Measurements from ENCODE around the gene CCDC3. TPM values are rescaled to one million over a fixed set of nuclear protein-coding genes. Genes with fewer than 3 reads are reported as not detected.

The CCDC3 gene
- total and polyA plus RNA-seq, 2 of the 4 experiments (the other 2 are of a cell fraction): 0.29 to 0.36 TPM

DNA sequence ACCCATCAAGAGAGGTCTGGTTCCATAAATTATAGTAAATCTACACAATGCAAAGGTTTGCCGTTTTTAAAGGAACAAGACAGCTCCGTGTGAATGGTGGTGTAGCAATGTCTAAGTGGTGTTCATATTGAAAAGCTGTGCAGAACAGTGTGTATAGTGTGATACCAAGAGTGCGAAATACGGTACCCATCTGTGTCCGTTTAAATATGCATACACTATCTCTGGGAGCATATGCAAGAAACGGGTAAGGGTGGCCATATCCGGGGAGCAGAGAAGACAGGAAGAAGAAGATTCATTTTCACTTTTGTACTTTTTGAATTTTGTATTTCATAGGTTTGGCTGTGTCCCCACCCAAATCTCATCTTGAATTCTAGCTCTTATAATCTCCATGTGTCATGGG lies 102.0 kb downstream of the CCDC3 start:
- H2BK5ac ChIP-seq (ENCODE audit: low read depth, low read length, poor library complexity, severe bottlenecking): no peak overlapping the region
- no peaks in the 10 kb centered on the region for H3K79me1 ChIP-seq (ENCODE audit: low read depth in 1 of 2, low read length in 2 of 2)
- POLR2A ChIA-PET (ENCODE audit: unreplicated experiment): no interaction called here
- dilution Hi-C loops (cut with HindIII; ENCODE audit: low sequenced_read_pairs, unreplicated experiment) (no loop called here), intact Hi-C loops (cut with micrococcal nuclease) (no loop called here), in situ Hi-C loops (cut with MboI; ENCODE audit: low sequenced_read_pairs) (no loop called here)
- H3K56ac ChIP-seq (ENCODE audit: extremely low read depth, insufficient read depth, low read length): no peak overlapping the region
- no peak overlapping the region for H2AFZ ChIP-seq (replicated peaks; ENCODE audit: low read length, poor library complexity)
- H4K20me1 ChIP-seq (ENCODE audit: insufficient read depth, low read length): no peaks in the 10 kb centered on the region
- no peak overlapping the region for H2BK20ac ChIP-seq (ENCODE audit: low read depth, low read length)
- no peak overlapping the region for H3K23ac ChIP-seq (ENCODE audit: low read depth, low read length)
- BruUV-seq (replicated peaks): no TSS peak
- H2AK5ac ChIP-seq (ENCODE audit: low read depth, low read length): no peak overlapping the region
- H2BK15ac ChIP-seq (ENCODE audit: low read depth, low read length): no peak overlapping the region
- no peak for DNase-seq
- no peaks in the 10 kb centered on the region for H3K36me3 ChIP-seq (ENCODE audit: control insufficient read depth, insufficient read depth, low read length)
- H3K18ac ChIP-seq (ENCODE audit: low read depth, low read length): no peak overlapping the region
- H3K27ac ChIP-seq (ENCODE audit: insufficient read depth, low read length): no peak overlapping the region
- no peak overlapping the region for H3K9ac ChIP-seq (ENCODE audit: low read depth, low read length)
- CTCF ChIA-PET: interaction anchor here (1.2 kb wide), 1 partner anchor 13 kb away, joined by 3 read pairs; no protein-coding TSS in a partner anchor
- H2AK9ac ChIP-seq (replicated peaks; ENCODE audit: low read depth, low read length, poor library complexity): no peak overlapping the region
- peaks cover 7% of the 10 kb centered on the region; the same call in 1 of the 2 replicates for H3K27me3 ChIP-seq (ENCODE audit: control insufficient read depth, insufficient read depth, low read length)
- no peak for ATAC-seq (ENCODE audit: low read depth)
- no peaks in the 10 kb centered on the region for H3K4me1 ChIP-seq (ENCODE audit: control insufficient read depth, insufficient read depth, low read length)
- TF ChIP-seq RAD21 (IDR thresholded peaks at IDR 0.05; ENCODE audit: low read length) (no peak), FOS (IDR thresholded peaks at IDR 0.05; ENCODE audit: low read depth, low read length) (no peak), POLR2A (IDR thresholded peaks at IDR 0.05; ENCODE audit: low read depth, low read length) (no peak), NFE2L2 (IDR thresholded peaks at IDR 0.05; ENCODE audit: low read depth, low read length) (no peak), CEBPB (IDR thresholded peaks at IDR 0.05; ENCODE audit: low read depth, low read length) (no peak), MAFK (IDR thresholded peaks at IDR 0.05; ENCODE audit: low read depth, low read length) (no peak), RFX5 (IDR thresholded peaks at IDR 0.05; ENCODE audit: low read depth, low read length) (no peak)
- no peak overlapping the region for H2BK120ac ChIP-seq (ENCODE audit: low read depth, low read length)
- no peaks in the 10 kb centered on the region for H3K9me1 ChIP-seq (ENCODE audit: insufficient read depth, low read length)
- no peak overlapping the region for H4K91ac ChIP-seq (ENCODE audit: insufficient read depth, low read depth, low read length)
- H4K8ac ChIP-seq (ENCODE audit: low read depth in 2 of 2, low read length in 2 of 2): no peak overlapping the region
- no peak overlapping the region for H3K4me2 ChIP-seq (ENCODE audit: low read depth, low read length)
- H3K4ac ChIP-seq (ENCODE audit: low read depth, low read length): no peak overlapping the region
- WGBS, 2 experiments (ENCODE audit: extremely low coverage in 2 of 2, insufficient read length in 1 of 2): no CpG with 5 or more reads among the region's 7 CpGs
- no peak overlapping the region for H3K14ac ChIP-seq (replicated peaks; ENCODE audit: low read depth, low read length)
- no peaks in the 10 kb centered on the region for H3K9me3 ChIP-seq (ENCODE audit: control insufficient read depth, insufficient read depth, low read length)
- no peak overlapping the region for H3K4me3 ChIP-seq (ENCODE audit: insufficient read depth, low read depth, low read length)
- H4K5ac ChIP-seq (ENCODE audit: low read depth, low read length): no peak overlapping the region
